ENCODE results near the gene CAPN2. TPM values are rescaled to one million over a fixed set of nuclear protein-coding genes. Genes with fewer than 3 reads are reported as not detected.

The CAPN2 gene
- total and polyA plus RNA-seq, 2 donors (not counting 1 experiment from before 2014, with no cell fraction given) = 63.9 to 79.6 TPM

- Histone ChIP-seq H3K27me3 (replicated peaks in 1 of 4; ENCODE audit: control extremely low read depth in 1 of 4, control insufficient read depth in 3 of 4, insufficient read depth in 4 of 4, low read length in 3 of 4) (no peaks in the 10 kb centered on the region), H3K4me1 (ENCODE audit: control insufficient read depth in 2 of 2, insufficient read depth in 2 of 2, low read length in 2 of 2) (no peaks in the 10 kb centered on the region), H3K27ac (ENCODE audit: low read length in 2 of 2) (no peak overlapping the region), H3K9ac (ENCODE audit: low read length) (no peak overlapping the region), H3K36me3 (replicated peaks in 1 of 2; ENCODE audit: control extremely low read depth in 1 of 2, control insufficient read depth in 1 of 2, extremely low read depth in 1 of 2, insufficient read depth in 2 of 2, low read length in 1 of 2) (peaks cover 20 to 31% of the 10 kb centered on the region in 2 experiments), H3K4me2 (replicated peaks; ENCODE audit: low read depth, low read length, poor library complexity, severe bottlenecking) (no peak overlapping the region), H3K9me3 (ENCODE audit: control extremely low read depth in 1 of 3, control insufficient read depth in 2 of 3, insufficient read depth in 1 of 3, low read length in 2 of 3) (no peaks in the 10 kb centered on the region), H3K4me3 (ENCODE audit: control extremely low read depth in 1 of 5, extremely low read depth in 1 of 5, insufficient read depth in 1 of 5, low read depth in 2 of 5, low read length in 4 of 5) (no peak overlapping the region), H2AFZ (ENCODE audit: insufficient read depth, low read depth, low read length, poor library complexity, severe bottlenecking) (no peak overlapping the region), H3K79me2 (ENCODE audit: control insufficient read depth, insufficient read depth, low read length) (no peaks in the 10 kb centered on the region), H4K20me1 (ENCODE audit: control insufficient read depth, insufficient read depth, low read length, poor library complexity, severe bottlenecking) (no peaks in the 10 kb centered on the region)
- H3K4me1 Mint-ChIP-seq = no peaks in the 10 kb centered on the region
- no peak for TF ChIP-seq CTCF (IDR thresholded peaks at IDR 0.05)
- no peak for TF ChIP-seq EZH2 (IDR thresholded peaks at IDR 0.05; ENCODE audit: borderline replicate concordance, insufficient read depth, low read depth, low read length, poor library complexity, severe bottlenecking)
- no peak overlapping the region for H3K27ac Mint-ChIP-seq
- CTCF ChIA-PET = no interaction called here
- WGBS (ENCODE audit: insufficient coverage) = no CpG with 5 or more reads among the region's 1 CpG
- H3K27me3 Mint-ChIP-seq = no peaks in the 10 kb centered on the region
- no peak overlapping the region for H3K4me3 Mint-ChIP-seq
- no peak for ATAC-seq (ENCODE audit: low read depth)
- POLR2A ChIA-PET = no interaction called here
- no peaks in the 10 kb centered on the region for H3K9me3 Mint-ChIP-seq (ENCODE audit: insufficient read depth)
- no peak for DNase-seq
- intact Hi-C loops (cut with micrococcal nuclease) = no loop called here
These were observed 71.3 kb downstream of the CAPN2 start for GRCh38 chr1:223783676-223784075.

GRCh38 chr1:223784541-223784940 is 72.2 kb downstream of the CAPN2 start:
- Histone ChIP-seq H3K27ac (ENCODE audit: low read length in 2 of 2) (no peak overlapping the region), H3K27me3 (replicated peaks in 1 of 4; ENCODE audit: control extremely low read depth in 1 of 4, control insufficient read depth in 3 of 4, insufficient read depth in 4 of 4, low read length in 3 of 4) (no peaks in the 10 kb centered on the region), H3K79me2 (ENCODE audit: control insufficient read depth, insufficient read depth, low read length) (no peaks in the 10 kb centered on the region), H3K36me3 (replicated peaks in 1 of 2; ENCODE audit: control extremely low read depth in 1 of 2, control insufficient read depth in 1 of 2, extremely low read depth in 1 of 2, insufficient read depth in 2 of 2, low read length in 1 of 2) (peaks cover 23 to 31% of the 10 kb centered on the region in 2 experiments), H3K9ac (ENCODE audit: low read length) (no peak overlapping the region), H3K4me1 (ENCODE audit: control insufficient read depth in 2 of 2, insufficient read depth in 2 of 2, low read length in 2 of 2) (no peaks in the 10 kb centered on the region), H3K9me3 (ENCODE audit: control extremely low read depth in 1 of 3, control insufficient read depth in 2 of 3, insufficient read depth in 1 of 3, low read length in 2 of 3) (no peaks in the 10 kb centered on the region), H4K20me1 (ENCODE audit: control insufficient read depth, insufficient read depth, low read length, poor library complexity, severe bottlenecking) (no peaks in the 10 kb centered on the region), H3K4me3 (ENCODE audit: control extremely low read depth in 1 of 5, extremely low read depth in 1 of 5, insufficient read depth in 1 of 5, low read depth in 2 of 5, low read length in 4 of 5) (no peak overlapping the region), H2AFZ (ENCODE audit: insufficient read depth, low read depth, low read length, poor library complexity, severe bottlenecking) (no peak overlapping the region), H3K4me2 (replicated peaks; ENCODE audit: low read depth, low read length, poor library complexity, severe bottlenecking) (no peak overlapping the region)
- Mint-ChIP-seq H3K4me3 (no peak overlapping the region), H3K9me3 (ENCODE audit: insufficient read depth) (no peaks in the 10 kb centered on the region), H3K27me3 (no peaks in the 10 kb centered on the region), H3K4me1 (no peaks in the 10 kb centered on the region), H3K27ac (no peak overlapping the region)
- intact Hi-C loops (cut with micrococcal nuclease) = no loop called here
- ChIA-PET CTCF (no interaction called here), POLR2A (no interaction called here)
- ATAC-seq (ENCODE audit: low read depth) = no peak
- DNase-seq = no peak
- no CpG with 5 or more reads among the region's 4 CpGs for WGBS (ENCODE audit: insufficient coverage)
- TF ChIP-seq EZH2 (IDR thresholded peaks at IDR 0.05; ENCODE audit: borderline replicate concordance, insufficient read depth, low read depth, low read length, poor library complexity, severe bottlenecking) (no peak), CTCF (IDR thresholded peaks at IDR 0.05) (no peak)
